Middle frontal gyrus (tissue), 1 donor: Measurements from ENCODE around the gene DNAAF9.

ENCODE experiments used
- DNase-seq: peaks from one replicate; pipeline ENCODE4 v3.0.0-alpha.2; 2015; ENCODE audit warnings: low spot score; ENCODE audit errors: extremely low spot score

DNAAF9 gene

GRCh38 chr20:3377644-3378043 is 29.8 kb downstream of the DNAAF9 start:
- no peak for DNase-seq

GRCh38 chr20:3374296-3374695 is 33.2 kb downstream of the DNAAF9 start:
- DNase-seq = no peak

DNA sequence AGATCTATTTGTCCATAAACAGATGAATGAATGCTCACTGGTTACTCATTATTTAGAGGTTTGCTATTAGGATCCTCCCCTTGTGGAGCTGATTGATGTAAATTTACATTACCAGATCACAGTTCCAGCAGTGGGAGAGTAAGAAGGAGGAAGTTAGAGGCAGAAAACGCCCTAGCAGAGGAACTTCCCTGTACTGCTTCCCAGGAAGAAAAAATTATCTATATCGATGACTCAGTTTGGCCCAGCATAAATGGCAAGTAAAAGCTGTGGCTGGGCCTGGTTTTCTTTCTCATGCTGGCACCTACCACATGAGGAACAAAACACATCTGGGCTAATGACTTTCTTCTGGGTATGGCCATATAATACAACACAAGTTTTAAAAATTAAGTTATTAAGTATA is 35.7 kb downstream of the DNAAF9 start:
- DNase-seq = no peak

- no peak for DNase-seq
These were observed 40.4 kb downstream of the DNAAF9 start for GRCh38 chr20:3367089-3367488.

- DNase-seq = no peak
These were observed 43.0 kb downstream of the DNAAF9 start for GRCh38 chr20:3364323-3365013.

DNA sequence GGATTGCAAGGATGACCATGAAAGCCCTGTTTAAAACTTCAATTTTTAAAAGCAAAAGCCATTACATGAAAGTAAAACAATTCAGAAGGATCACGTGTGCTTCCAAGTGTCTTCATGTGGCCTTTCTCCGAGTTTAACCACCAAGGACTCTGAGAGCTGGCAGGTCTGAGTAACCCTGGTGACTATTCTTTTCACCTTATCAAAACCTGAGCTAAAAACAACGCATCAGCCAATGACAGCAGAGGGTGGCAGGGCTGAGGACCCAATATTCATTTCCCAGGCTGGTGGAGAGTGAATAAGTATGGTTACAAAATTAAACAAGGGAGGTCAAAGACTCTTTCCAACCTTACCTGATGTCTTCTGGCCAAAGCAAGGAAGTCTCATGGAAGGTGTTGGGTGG is 46.7 kb downstream of the DNAAF9 start:
- no peak for DNase-seq

DNA sequence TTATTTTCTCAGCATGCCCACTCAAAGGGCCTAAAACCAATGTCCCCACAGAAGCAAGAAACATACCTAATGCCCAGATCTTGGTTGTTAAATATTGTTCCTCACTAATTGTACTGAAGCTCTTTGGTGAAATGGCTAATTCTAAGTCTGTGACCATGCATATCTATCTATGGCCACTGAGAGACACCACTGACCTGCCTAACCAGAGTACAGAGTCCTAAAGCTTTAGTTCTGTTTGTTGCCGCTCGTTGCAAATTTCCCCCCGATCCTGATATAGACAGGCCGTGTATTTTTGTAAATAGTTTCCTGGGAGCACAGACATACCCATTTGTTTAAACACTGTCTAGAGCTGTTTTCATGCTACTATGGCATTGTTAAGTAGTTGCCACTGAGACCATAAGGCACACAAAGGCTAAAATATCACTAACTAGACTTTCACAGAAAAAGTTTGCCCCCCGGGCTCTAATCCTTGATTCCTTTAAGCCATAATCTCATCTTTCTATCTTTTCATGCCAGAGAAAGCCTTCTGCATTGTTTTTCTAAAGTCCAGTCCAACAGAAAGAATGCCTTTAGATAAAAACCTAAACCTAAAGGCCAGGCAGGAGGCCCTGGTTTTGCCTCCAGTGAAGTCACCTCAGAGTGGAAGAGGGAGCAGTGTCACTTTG is 48.7 kb downstream of the DNAAF9 start:
- DNase-seq = no peak
